Gastrocnemius medialis (tissue), 4 donors: ENCODE results near the gene NTPCR.

ENCODE experiments used
- POLR2A ChIP-seq, 2 donors: fragments of 450-650 bp; IDR thresholded peaks; one replicate each; pipeline ENCODE4 v1.6.1; 2017; ENCODE audit warnings: antibody characterized with exemption in 2 of 2, mild to moderate bottlenecking in 2 of 2, moderate library complexity in 2 of 2
- TF ChIP-seq, protein P1 (sequence below), 5 experiments: fragments of 450-650 bp in 3 of 5; fragments of 200-600 bp in 2 of 5; sonication (generic) in 2 of 5; IDR thresholded peaks in 4 of 5; conservative IDR thresholded peaks in 1 of 5; 1 replicate in 4 of 5; 2 replicates in 1 of 5; pipeline ENCODE4 v1.5.1; 2016 to 2019; ENCODE audit warnings: antibody characterized with exemption in 5 of 5, mild to moderate bottlenecking in 3 of 5, moderate library complexity in 3 of 5

DNA sequence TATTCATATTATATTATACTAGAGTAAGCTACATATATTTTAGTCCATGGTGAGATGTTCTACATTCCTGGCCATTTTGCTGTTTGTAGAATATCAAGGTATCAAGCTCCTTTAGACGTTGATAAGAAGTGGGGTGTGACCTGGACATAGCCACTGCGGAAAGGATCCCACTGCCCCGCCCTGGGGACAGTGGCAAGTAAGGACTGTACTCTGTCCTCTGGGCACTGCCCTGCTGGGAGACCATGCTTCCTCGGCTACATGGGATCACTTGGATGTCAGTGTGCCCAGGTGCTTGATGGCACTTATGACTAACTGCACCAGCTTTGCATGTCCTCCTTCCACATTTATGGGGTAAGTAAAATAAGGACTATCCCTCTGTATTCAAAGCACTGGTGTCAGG is 46.3 kb upstream of the NTPCR start:
- TF ChIP-seq, protein P1, sequence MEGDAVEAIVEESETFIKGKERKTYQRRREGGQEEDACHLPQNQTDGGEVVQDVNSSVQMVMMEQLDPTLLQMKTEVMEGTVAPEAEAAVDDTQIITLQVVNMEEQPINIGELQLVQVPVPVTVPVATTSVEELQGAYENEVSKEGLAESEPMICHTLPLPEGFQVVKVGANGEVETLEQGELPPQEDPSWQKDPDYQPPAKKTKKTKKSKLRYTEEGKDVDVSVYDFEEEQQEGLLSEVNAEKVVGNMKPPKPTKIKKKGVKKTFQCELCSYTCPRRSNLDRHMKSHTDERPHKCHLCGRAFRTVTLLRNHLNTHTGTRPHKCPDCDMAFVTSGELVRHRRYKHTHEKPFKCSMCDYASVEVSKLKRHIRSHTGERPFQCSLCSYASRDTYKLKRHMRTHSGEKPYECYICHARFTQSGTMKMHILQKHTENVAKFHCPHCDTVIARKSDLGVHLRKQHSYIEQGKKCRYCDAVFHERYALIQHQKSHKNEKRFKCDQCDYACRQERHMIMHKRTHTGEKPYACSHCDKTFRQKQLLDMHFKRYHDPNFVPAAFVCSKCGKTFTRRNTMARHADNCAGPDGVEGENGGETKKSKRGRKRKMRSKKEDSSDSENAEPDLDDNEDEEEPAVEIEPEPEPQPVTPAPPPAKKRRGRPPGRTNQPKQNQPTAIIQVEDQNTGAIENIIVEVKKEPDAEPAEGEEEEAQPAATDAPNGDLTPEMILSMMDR (IDR thresholded peaks at IDR 0.05 in 4 of 5, conservative IDR thresholded peaks at IDR 0.05 in 1 of 5): no peak
- no peak for TF ChIP-seq POLR2A (IDR thresholded peaks at IDR 0.05)
